Testis (tissue), 3 donors: ENCODE data around the gene CES5A. TPM values are rescaled to one million over a fixed set of nuclear protein-coding genes. Genes with fewer than 3 reads are reported as not detected.

Experiments used
- DNase-seq: peaks from one replicate; pipeline ENCODE4 v3.0.0-alpha.2; 2019
- H3K27ac ChIP-seq, 2 donors: fragments of 200-600 bp; sonication (generic); one replicate each; pipeline ENCODE4 v1.5.1; 2019
- H3K27me3 ChIP-seq: fragments of 200-600 bp; sonication (generic); one replicate; pipeline ENCODE4 v1.5.1; 2019
- H3K36me3 ChIP-seq: fragments of 200-600 bp; sonication (generic); one replicate; pipeline ENCODE4 v1.5.1; 2017; ENCODE audit warnings: low read depth; ENCODE audit errors: missing control alignments
- H3K4me1 ChIP-seq: fragments of 200-600 bp; sonication (generic); one replicate; pipeline ENCODE4 v1.5.1; 2019
- H3K4me3 ChIP-seq, 2 donors: fragments of 200-600 bp; sonication (generic); one replicate each; pipeline ENCODE4 v1.5.1; 2017 to 2019
- H3K9me3 ChIP-seq: fragments of 200-600 bp; sonication (generic); one replicate; pipeline ENCODE4 v1.5.1; 2017
- POLR2A ChIP-seq: fragments of 450-650 bp; IDR thresholded peaks from one replicate; pipeline ENCODE4 v1.6.1; 2017; ENCODE audit warnings: antibody characterized with exemption, mild to moderate bottlenecking, moderate library complexity
- WGBS, 2 donors: methylation state at CpG; one replicate each; pipeline ENCODE4 v1.1.5; 2018; 5-methylcytosine and 5-hydroxymethylcytosine counted together
- intact Hi-C: fragments of 100-400 bp; cut with DNase I; formaldehyde crosslinking; loops from one replicate; pipeline ENCODE4 v1.15.1; 2023; ENCODE audit warnings: low total_unique reads
- polyA plus RNA-seq: library from polyadenylated mRNA; stranded (reverse); fragments of 350-450 nt; fragmentation: Illumina TruSeq; extraction: RNeasy Lipid Tissue Mini Kit (QIAGEN cat#74804); gene quantifications from one replicate; pipeline ENCODE4 v1.2.3, GENCODE V29; 2014; ENCODE audit warnings: low read depth, low replicate concordance; ENCODE audit not compliant: insufficient read depth
- total RNA-seq, 2 donors: library from RNA; depleted of rRNA; stranded (reverse); fragments of >200 nt; gene quantifications; one replicate each; pipeline ENCODE4 v1.2.3, GENCODE V29; 2016
- TF ChIP-seq, protein P1 (sequence below), 3 experiments: fragments of 450-650 bp in 2 of 3; fragments of 200-600 bp in 1 of 3; sonication (generic) in 1 of 3; IDR thresholded peaks; one replicate each; pipeline ENCODE4 v1.5.1; 2016 to 2019; ENCODE audit warnings: antibody characterized with exemption in 3 of 3, mild to moderate bottlenecking in 2 of 3, moderate library complexity in 1 of 3

The CES5A gene
- total and polyA plus RNA-seq, 3 donors from 2014 or later: 0.83 to 1.5 TPM; not detected in 1

DNA sequence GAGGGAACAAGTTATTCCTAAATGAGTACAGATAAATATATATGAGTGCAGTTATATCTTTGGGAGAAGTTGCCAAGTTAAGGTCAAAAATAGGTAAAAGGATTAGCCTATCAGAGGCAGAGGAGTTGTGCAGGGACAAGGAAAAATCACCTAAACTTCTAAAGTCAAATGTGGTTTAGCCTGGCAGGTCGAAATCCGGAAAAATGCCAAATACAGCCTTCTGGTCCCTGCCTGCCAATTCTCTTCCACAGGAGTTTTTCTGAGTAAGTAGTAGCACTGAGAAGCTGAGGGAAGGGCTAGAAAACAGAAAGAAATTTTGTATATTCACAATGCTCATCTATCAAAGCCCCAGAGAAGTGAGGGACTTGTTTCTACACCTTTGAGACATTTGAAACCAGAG lies 17.6 kb upstream of the CES5A start:
- Histone ChIP-seq H3K36me3 (no peaks in the 10 kb centered on the region), H3K27ac (no peak overlapping the region), H3K27me3 (no peaks in the 10 kb centered on the region), H3K4me3 (no peak overlapping the region), H3K9me3 (no peaks in the 10 kb centered on the region), H3K4me1 (no peaks in the 10 kb centered on the region)
- intact Hi-C loops: no loop called here
- no peak for DNase-seq
- 45 to 95% methylated on average over 2 of the region's 2 CpGs for WGBS, 2 donors
- TF ChIP-seq POLR2A: no peak
- TF ChIP-seq, protein P1, sequence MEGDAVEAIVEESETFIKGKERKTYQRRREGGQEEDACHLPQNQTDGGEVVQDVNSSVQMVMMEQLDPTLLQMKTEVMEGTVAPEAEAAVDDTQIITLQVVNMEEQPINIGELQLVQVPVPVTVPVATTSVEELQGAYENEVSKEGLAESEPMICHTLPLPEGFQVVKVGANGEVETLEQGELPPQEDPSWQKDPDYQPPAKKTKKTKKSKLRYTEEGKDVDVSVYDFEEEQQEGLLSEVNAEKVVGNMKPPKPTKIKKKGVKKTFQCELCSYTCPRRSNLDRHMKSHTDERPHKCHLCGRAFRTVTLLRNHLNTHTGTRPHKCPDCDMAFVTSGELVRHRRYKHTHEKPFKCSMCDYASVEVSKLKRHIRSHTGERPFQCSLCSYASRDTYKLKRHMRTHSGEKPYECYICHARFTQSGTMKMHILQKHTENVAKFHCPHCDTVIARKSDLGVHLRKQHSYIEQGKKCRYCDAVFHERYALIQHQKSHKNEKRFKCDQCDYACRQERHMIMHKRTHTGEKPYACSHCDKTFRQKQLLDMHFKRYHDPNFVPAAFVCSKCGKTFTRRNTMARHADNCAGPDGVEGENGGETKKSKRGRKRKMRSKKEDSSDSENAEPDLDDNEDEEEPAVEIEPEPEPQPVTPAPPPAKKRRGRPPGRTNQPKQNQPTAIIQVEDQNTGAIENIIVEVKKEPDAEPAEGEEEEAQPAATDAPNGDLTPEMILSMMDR (IDR thresholded peaks at IDR 0.05): no peak

DNA sequence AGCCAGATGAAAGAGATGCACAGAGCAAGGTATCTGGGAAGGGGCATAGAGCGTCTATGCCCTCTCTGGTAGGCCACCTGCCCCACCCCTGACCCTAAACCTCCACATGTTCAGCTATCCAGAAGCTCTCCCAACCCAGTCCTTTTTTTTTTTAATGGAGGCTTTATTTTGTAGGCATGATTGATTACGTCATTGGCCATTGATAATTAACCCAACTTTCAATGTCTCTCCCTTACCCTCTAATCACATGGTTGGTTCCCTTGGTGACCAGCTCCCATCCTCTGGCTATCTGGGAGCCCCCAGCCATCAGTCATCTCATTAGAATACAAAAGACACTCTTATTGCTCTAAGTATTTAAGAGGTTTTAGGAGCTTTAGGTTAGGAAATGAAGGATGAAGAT lies 14.3 kb upstream of the CES5A start:
- no peak overlapping the region for H3K27ac ChIP-seq
- TF ChIP-seq, protein P1 (IDR thresholded peaks at IDR 0.05): no peak
- no peak for TF ChIP-seq POLR2A
- no peaks in the 10 kb centered on the region for H3K4me1 ChIP-seq
- no peaks in the 10 kb centered on the region for H3K9me3 ChIP-seq
- 61 to 81% methylated on average over 2 of the region's 2 CpGs for WGBS, 2 donors
- no peaks in the 10 kb centered on the region for H3K36me3 ChIP-seq
- no peak overlapping the region for H3K4me3 ChIP-seq
- intact Hi-C loops: no loop called here
- H3K27me3 ChIP-seq: no peaks in the 10 kb centered on the region
- no peak for DNase-seq

GRCh38 chr16:55888546-55888945 lies 13.4 kb upstream of the CES5A start:
- intact Hi-C loops: no loop called here
- no peak overlapping the region for H3K27ac ChIP-seq
- no peak for TF ChIP-seq POLR2A
- TF ChIP-seq, protein P1 (IDR thresholded peaks at IDR 0.05): no peak

GRCh38 chr16:55876854-55877253 lies 1.7 kb upstream of the CES5A start:
- DNase-seq: no peak
- H3K27ac ChIP-seq: no peak overlapping the region
- no peak overlapping the region for H3K4me3 ChIP-seq
- H3K4me1 ChIP-seq: no peaks in the 10 kb centered on the region
- no peaks in the 10 kb centered on the region for H3K27me3 ChIP-seq
- TF ChIP-seq, protein P1 (IDR thresholded peaks at IDR 0.05): no peak
- TF ChIP-seq POLR2A: no peak
- no peaks in the 10 kb centered on the region for H3K9me3 ChIP-seq
- intact Hi-C loops: no loop called here
- WGBS, 2 donors: 55 to 79% methylated on average over 4 of the region's 4 CpGs
- H3K36me3 ChIP-seq: no peaks in the 10 kb centered on the region

More at GRCh38 chr16:55888546-55888945, 13.4 kb upstream of the CES5A start:
- Histone ChIP-seq H3K27me3 (no peaks in the 10 kb centered on the region), H3K9me3 (no peaks in the 10 kb centered on the region), H3K4me1 (no peaks in the 10 kb centered on the region), H3K36me3 (no peaks in the 10 kb centered on the region), H3K4me3 (no peak overlapping the region)
- 94% methylated on average over 2 of the region's 2 CpGs for WGBS, 2 donors
- no peak for DNase-seq

GRCh38 chr16:55873122-55873521 lies 2.1 kb downstream of the CES5A start:
- intact Hi-C loops: no loop called here
- no peaks in the 10 kb centered on the region for H3K36me3 ChIP-seq
- WGBS, 2 donors: 87 to 89% methylated on average over 2 to 5 of the region's 5 CpGs
- H3K4me3 ChIP-seq: no peak overlapping the region
- TF ChIP-seq, protein P1 (IDR thresholded peaks at IDR 0.05): no peak
- TF ChIP-seq POLR2A: no peak
- H3K27ac ChIP-seq: no peak overlapping the region
- H3K9me3 ChIP-seq: no peaks in the 10 kb centered on the region
- H3K27me3 ChIP-seq: no peaks in the 10 kb centered on the region
- DNase-seq: no peak
- H3K4me1 ChIP-seq: no peaks in the 10 kb centered on the region
